ENCODE data around the gene CP. TPM values are rescaled to one million over a fixed set of nuclear protein-coding genes. Genes with fewer than 3 reads are reported as not detected.
A peak's percentile ranks its signal among the peaks of the same experiment; 100 is the strongest.

The CP gene
- total and polyA plus RNA-seq, 2 of the 13 experiments (the other 11 are each of a cell fraction or from before 2014, with no cell fraction given) = 42.6 to 789 TPM

- TF ChIP-seq ZNF318 (CRISPR knock-in tag; IDR thresholded peaks at IDR 0.05) (no peak), E2F1 (CRISPR knock-in tag; IDR thresholded peaks at IDR 0.05) (no peak), NBN (conservative IDR thresholded peaks at IDR 0.05) (no peak), FOXJ3 (CRISPR knock-in tag; IDR thresholded peaks at IDR 0.05; ENCODE audit: borderline replicate concordance) (peak; percentile 66; the same call in 1 of the 2 replicates), RXRB (CRISPR knock-in tag; IDR thresholded peaks at IDR 0.05; ENCODE audit: borderline replicate concordance) (peak; percentile 93), GATA4 (IDR thresholded peaks at IDR 0.05; ENCODE audit: borderline replicate concordance, low read depth) (peak; percentile 89), MYPOP (CRISPR knock-in tag; IDR thresholded peaks at IDR 0.05) (no peak), ISL2 (CRISPR knock-in tag; IDR thresholded peaks at IDR 0.05) (peak; percentile 91), ZNF205 (CRISPR knock-in tag; IDR thresholded peaks at IDR 0.05) (0 out of 2 replicates have a peak, but pooled peaks have one; percentile 20), ATAD3A (CRISPR knock-in tag; IDR thresholded peaks at IDR 0.05) (no peak), ATF2 (CRISPR knock-in tag; IDR thresholded peaks at IDR 0.05) (0 out of 2 replicates have a peak, but pooled peaks have one; percentile 10), ZNF577 (CRISPR knock-in tag; IDR thresholded peaks at IDR 0.05; ENCODE audit: borderline replicate concordance, low read depth) (no peak), XBP1 (CRISPR knock-in tag; IDR thresholded peaks at IDR 0.05) (no peak), GPN1 (CRISPR knock-in tag; IDR thresholded peaks at IDR 0.05; ENCODE audit: borderline replicate concordance) (no peak), ZNF292 (CRISPR knock-in tag; IDR thresholded peaks at IDR 0.05; ENCODE audit: borderline replicate concordance, low read depth) (peak; percentile 27; the same call in 1 of the 2 replicates), CBFB (CRISPR knock-in tag; IDR thresholded peaks at IDR 0.05) (peak; percentile 23; the same call in 1 of the 2 replicates), BRD4 (CRISPR knock-in tag; IDR thresholded peaks at IDR 0.05) (peak; percentile 17; the same call in 1 of the 2 replicates)
Observed at GRCh38 chr3:149235599-149236424, 14.2 kb upstream of the CP start (continued).

Measured in HepG2 (cell line).